NOMO-1 (cell line): Measurements from ENCODE around the gene STK39.

ENCODE experiments used
- DNase-seq, 2 experiments: peaks; one replicate each; lab custom pipeline; 2025; ENCODE audit not compliant: unreplicated experiment in 2 of 2; lab: John Stamatoyannopoulos, UW

STK39 gene

GRCh38 chr2:168024459-168024858, 222.9 kb downstream of the STK39 start:
- no peak for DNase-seq

GRCh38 chr2:168021800-168022587, 225.4 kb downstream of the STK39 start:
- DNase-seq, result no peak

GRCh38 chr2:168015274-168015953, 232.0 kb downstream of the STK39 start:
- DNase-seq, result no peak

GRCh38 chr2:168009900-168010299, 237.5 kb downstream of the STK39 start:
- DNase-seq, result no peak

GRCh38 chr2:168008646-168009195, 238.7 kb downstream of the STK39 start:
- no peak for DNase-seq

- DNase-seq, result no peak
Measured at GRCh38 chr2:168006498-168006897, 240.9 kb downstream of the STK39 start.

GRCh38 chr2:168005586-168005985, 241.8 kb downstream of the STK39 start:
- no peak for DNase-seq

- DNase-seq, result no peak
Measured at GRCh38 chr2:168003876-168004275, 243.5 kb downstream of the STK39 start.

- DNase-seq, result peak in 1 of 2 experiments; percentile 16
Measured at GRCh38 chr2:168002021-168002553, 245.3 kb downstream of the STK39 start.

- DNase-seq, result peak in 1 of 2 experiments; percentile 3
Measured at GRCh38 chr2:167992278-167992677, 255.1 kb downstream of the STK39 start.

GRCh38 chr2:167990062-167990461, 257.3 kb downstream of the STK39 start:
- no peak for DNase-seq

- DNase-seq, result no peak
Measured at GRCh38 chr2:167988296-167988695, 259.1 kb downstream of the STK39 start.

- DNase-seq, result peak; percentile 73 to 88
Measured at GRCh38 chr2:167987558-167987957, 259.8 kb downstream of the STK39 start.

- DNase-seq, result no peak
Measured at GRCh38 chr2:167987026-167987425, 260.4 kb downstream of the STK39 start.

GRCh38 chr2:167986223-167986622, 261.2 kb downstream of the STK39 start:
- DNase-seq, result no peak

GRCh38 chr2:167981945-167982344, 265.4 kb downstream of the STK39 start:
- DNase-seq, result no peak

- DNase-seq, result no peak
Measured at GRCh38 chr2:167980439-167980838, 267.0 kb downstream of the STK39 start.

GRCh38 chr2:167972746-167973145, 274.6 kb downstream of the STK39 start:
- DNase-seq, result no peak

- no peak for DNase-seq
Measured at GRCh38 chr2:167972020-167972419, 275.4 kb downstream of the STK39 start.

GRCh38 chr2:167966937-167967913, 280.2 kb downstream of the STK39 start:
- no peak for DNase-seq
